Endothelial cell of umbilical vein (primary cell): ENCODE results near the gene LRRC8E. TPM values are rescaled to one million over a fixed set of nuclear protein-coding genes. Genes with fewer than 3 reads are reported as not detected.

ENCODE experiments used
- BruUV-seq: library from RNA; stranded (reverse); fragments of 400-500 nt; replicated peaks from 2 replicates; lab custom pipeline; 2021; lab: Mats Ljungman, UMichigan
- CTCF ChIA-PET: fragments of 300-600, 350-600 bp; sonication (Branson Sonifier 250); formaldehyde crosslinking; loops from one replicate; lab custom pipeline; 2021; ENCODE audit warnings: antibody characterized with exemption, inconsistent platforms; lab: Charles Lee
- POLR2A ChIA-PET: fragments of 300-600, 350-600 bp; sonication (Branson Sonifier 250); formaldehyde crosslinking; loops from one replicate; lab custom pipeline; 2021; ENCODE audit warnings: antibody characterized with exemption, inconsistent platforms; lab: Charles Lee
- DNase-seq: peaks from one replicate; pipeline ENCODE4 v3.0.0-alpha.2; 2011; ENCODE audit warnings: low read depth, low spot score
- FAIRE-seq: peaks from 2 replicates; lab custom pipeline; 2011; peaks lifted over from hg19 to GRCh38; lab: Jason Lieb, UNC
- H2AFZ ChIP-seq: 2 replicates; pipeline ENCODE4 v1.6.0; 2012; ENCODE audit warnings: low read depth, low read length, control low read depth, inconsistent platforms
- H3K27ac ChIP-seq: 2 replicates; pipeline ENCODE4 v1.5.1; 2011; ENCODE audit warnings: low read depth, mild to moderate bottlenecking, control low read depth, low read length, moderate library complexity; ENCODE audit not compliant: insufficient read depth
- H3K27me3 ChIP-seq, 2 experiments: 2 replicates each; pipeline versions ENCODE4 v1.6.0 to v1.6.1; 2011; ENCODE audit warnings: low read length in 2 of 2, mixed read lengths in 1 of 2; ENCODE audit not compliant: control insufficient read depth in 2 of 2, insufficient read depth in 2 of 2
- H3K36me3 ChIP-seq, 2 experiments: 2 replicates in 1 of 2; 3 replicates in 1 of 2; pipeline ENCODE4 v1.5.1; 2011; ENCODE audit warnings: low read length in 2 of 2, mild to moderate bottlenecking in 1 of 2, moderate library complexity in 1 of 2; ENCODE audit not compliant: control insufficient read depth in 2 of 2, insufficient read depth in 2 of 2; ENCODE audit errors: extremely low read depth in 1 of 2
- H3K4me1 ChIP-seq: 3 replicates; pipeline ENCODE4 v1.5.1; 2011; ENCODE audit warnings: mild to moderate bottlenecking, low read length; ENCODE audit not compliant: control insufficient read depth, insufficient read depth; ENCODE audit errors: extremely low read depth
- H3K4me2 ChIP-seq: 2 replicates; pipeline ENCODE4 v1.6.1; 2011; ENCODE audit warnings: low read length, control low read depth, mixed read lengths; ENCODE audit not compliant: insufficient read depth
- H3K4me3 ChIP-seq, 3 experiments: fragments of 200-600 bp in 1 of 3; sonication (generic), shearing (Covaris generic) in 1 of 3; replicated peaks in 1 of 3; 2 replicates each; pipeline ENCODE4 v1.5.1; 2011 to 2016; ENCODE audit warnings: control low read depth in 3 of 3, low read length in 3 of 3, mild to moderate bottlenecking in 2 of 3, inconsistent platforms in 1 of 3, low read depth in 1 of 3, moderate library complexity in 1 of 3; ENCODE audit not compliant: insufficient read depth in 1 of 3
- H3K79me2 ChIP-seq: 2 replicates; pipeline ENCODE4 v1.6.0; 2012; ENCODE audit warnings: low read length, inconsistent platforms; ENCODE audit not compliant: control insufficient read depth, insufficient read depth
- H3K9ac ChIP-seq: replicated peaks from 2 replicates; pipeline ENCODE3; 2011; ENCODE audit warnings: low read length, control low read depth; ENCODE audit not compliant: insufficient read depth; ENCODE audit errors: extremely low read depth
- H3K9me1 ChIP-seq: replicated peaks from 3 replicates; pipeline ENCODE4 v1.6.0; 2011; ENCODE audit warnings: mild to moderate bottlenecking, low read length; ENCODE audit not compliant: control insufficient read depth, insufficient read depth; ENCODE audit errors: extremely low read depth
- H3K9me3 ChIP-seq: replicated peaks from 2 replicates; pipeline ENCODE4 v1.5.1; 2012; ENCODE audit warnings: low read length, inconsistent platforms; ENCODE audit not compliant: control insufficient read depth, insufficient read depth
- H4K20me1 ChIP-seq: replicated peaks from 2 replicates; pipeline ENCODE3; 2011; ENCODE audit warnings: mild to moderate bottlenecking, low read length; ENCODE audit not compliant: control insufficient read depth, insufficient read depth; ENCODE audit errors: extremely low read depth
- EZH2 ChIP-seq: IDR thresholded peaks from 2 replicates; pipeline ENCODE4 v1.6.1; 2012; ENCODE audit warnings: borderline replicate concordance, low read depth, mild to moderate bottlenecking, moderate library complexity, low read length, inconsistent platforms; ENCODE audit not compliant: severe bottlenecking
- FOS ChIP-seq: IDR thresholded peaks from 2 replicates; pipeline ENCODE4 v1.6.1; 2011; ENCODE audit warnings: mild to moderate bottlenecking, low read length, moderate library complexity, borderline replicate concordance; ENCODE audit not compliant: insufficient read depth
- GATA2 ChIP-seq: IDR thresholded peaks from 2 replicates; pipeline ENCODE4 v1.7.0; 2011; ENCODE audit warnings: low read depth, mild to moderate bottlenecking, moderate library complexity, mixed read lengths, low read length; ENCODE audit not compliant: insufficient read length, insufficient read depth
- JUN ChIP-seq: IDR thresholded peaks from 2 replicates; pipeline ENCODE4 v1.6.1; 2011; ENCODE audit warnings: borderline replicate concordance, low read depth; ENCODE audit not compliant: insufficient read length, insufficient read depth
- MYC ChIP-seq: IDR thresholded peaks from one replicate; pipeline ENCODE4 v1.6.1; 2011; ENCODE audit warnings: mild to moderate bottlenecking, low read depth, low read length
- POLR2A ChIP-seq: IDR thresholded peaks from 2 replicates; pipeline ENCODE4 v1.6.1; 2012; ENCODE audit warnings: low read depth, mild to moderate bottlenecking, control low read depth, low read length
- POLR2AphosphoS5 ChIP-seq: IDR thresholded peaks from 2 replicates; pipeline ENCODE4 v1.6.1; 2012; ENCODE audit warnings: low read depth, mild to moderate bottlenecking, control low read depth, low read length, moderate library complexity; ENCODE audit not compliant: insufficient read depth
- dilution Hi-C: fragments of 300-500 bp; cut with MboI; formaldehyde crosslinking; loops from one replicate; pipeline ENCODE4 v1.15.0; 2019; ENCODE audit warnings: low sequenced_read_pairs; ENCODE audit not compliant: extremely low pct_ligation_motif_present
- intact Hi-C: fragments of 100-400 bp; cut with micrococcal nuclease; formaldehyde crosslinking; loops from one replicate; pipeline ENCODE4 v1.10.0; 2022
- polyA plus RNA-seq, 4 experiments: library from polyadenylated mRNA; depleted of rRNA in 3 of 4; stranded (reverse) in 3 of 4; unstranded in 1 of 4; fragments of >200 nt; gene quantifications; 2 replicates each; pipeline versions ENCODE4 v1.2.1 to v1.2.3, GENCODE V29; 2011 to 2012; ENCODE audit warnings: missing spikeins in 1 of 4
- total RNA-seq: library from RNA; stranded (reverse); gene quantifications from 2 replicates; pipeline ENCODE4 v1.2.3, GENCODE V29; 2021
- TF ChIP-seq, protein P1 (sequence below): IDR thresholded peaks from 2 replicates; pipeline ENCODE4 v1.6.1; 2011; ENCODE audit not compliant: insufficient read depth, insufficient read length
- TF ChIP-seq, protein P2 (sequence below), 2 donors: IDR thresholded peaks; 1 replicate in 1 of 2; 2 replicates in 1 of 2; pipeline ENCODE4 v1.5.1; 2011; ENCODE audit warnings: low read length in 2 of 2, mild to moderate bottlenecking in 2 of 2, moderate library complexity in 2 of 2, control low read depth in 1 of 2, inconsistent platforms in 1 of 2, low read depth in 1 of 2; ENCODE audit not compliant: insufficient read depth in 1 of 2; ENCODE audit errors: extremely low read depth in 1 of 2

LRRC8E gene
- total and polyA plus RNA-seq, 2 donors (not counting 3 experiments of a cell fraction or from before 2014, with no cell fraction given) = 1.1 to 1.6 TPM

DNA sequence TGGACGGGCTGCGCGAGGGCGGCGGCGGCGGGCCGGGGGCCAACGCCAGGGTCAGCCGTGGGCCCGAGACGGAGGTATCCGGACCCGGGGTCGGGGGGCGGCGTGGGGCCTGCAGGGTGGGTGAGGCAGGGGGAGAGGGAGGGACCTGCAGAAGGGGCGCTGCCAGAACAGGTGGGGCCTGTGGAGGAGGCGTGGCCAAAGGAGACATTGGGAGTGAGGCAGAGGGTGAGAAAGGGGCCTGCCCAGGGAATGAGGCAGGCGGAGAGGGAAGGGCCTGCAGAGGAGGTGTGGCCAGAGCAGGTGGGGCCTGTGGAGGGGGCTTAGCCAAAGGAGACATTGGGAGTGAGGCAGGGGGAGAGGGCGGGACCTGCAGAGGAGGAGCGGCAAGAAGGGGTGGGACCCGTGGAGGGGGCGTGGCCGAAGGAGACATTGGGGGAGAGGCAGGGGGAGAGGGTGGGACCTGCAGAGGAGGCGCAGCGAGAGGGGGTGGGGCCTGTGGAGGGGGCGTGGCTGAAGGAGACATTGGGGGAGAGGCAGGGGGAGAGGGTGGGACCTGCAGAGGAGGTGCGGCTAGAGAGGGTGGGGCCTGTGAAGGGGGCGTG lies 18.3 kb upstream of the LRRC8E start:
- Histone ChIP-seq H3K79me2 (no peaks in the 10 kb centered on the region), H3K4me3 (no peak overlapping the region), H2AFZ (peak overlapping the region; percentile 87), H4K20me1 (no peaks in the 10 kb centered on the region), H3K9ac (no peak overlapping the region), H3K4me1 (peaks cover 7% of the 10 kb centered on the region), H3K4me2 (peak overlapping the region; percentile 54), H3K27me3 (peaks cover 18 to 24% of the 10 kb centered on the region in 2 experiments), H3K9me1 (no peaks in the 10 kb centered on the region), H3K36me3 (no peaks in the 10 kb centered on the region), H3K9me3 (no peaks in the 10 kb centered on the region), H3K27ac (no peak overlapping the region)
- ChIA-PET POLR2A (interaction anchor here (0.6 kb wide), 1 partner anchor 477 kb away, joined by 8 read pairs; no protein-coding TSS in a partner anchor), CTCF (interaction anchor here (0.9 to 2.0 kb wide), 26 partner anchors 8 to 347 kb away, joined by 3 to 27 read pairs (median 6); partner anchors contain the start of genes LRRC8E, MAP2K7, MCOLN1 and SNAPC2)
- no peak for TF ChIP-seq GATA2
- TF ChIP-seq POLR2A = no peak
- TF ChIP-seq JUN = no peak
- TF ChIP-seq, protein P1, sequence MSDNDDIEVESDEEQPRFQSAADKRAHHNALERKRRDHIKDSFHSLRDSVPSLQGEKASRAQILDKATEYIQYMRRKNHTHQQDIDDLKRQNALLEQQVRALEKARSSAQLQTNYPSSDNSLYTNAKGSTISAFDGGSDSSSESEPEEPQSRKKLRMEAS = no peak
- TF ChIP-seq, protein P2, sequence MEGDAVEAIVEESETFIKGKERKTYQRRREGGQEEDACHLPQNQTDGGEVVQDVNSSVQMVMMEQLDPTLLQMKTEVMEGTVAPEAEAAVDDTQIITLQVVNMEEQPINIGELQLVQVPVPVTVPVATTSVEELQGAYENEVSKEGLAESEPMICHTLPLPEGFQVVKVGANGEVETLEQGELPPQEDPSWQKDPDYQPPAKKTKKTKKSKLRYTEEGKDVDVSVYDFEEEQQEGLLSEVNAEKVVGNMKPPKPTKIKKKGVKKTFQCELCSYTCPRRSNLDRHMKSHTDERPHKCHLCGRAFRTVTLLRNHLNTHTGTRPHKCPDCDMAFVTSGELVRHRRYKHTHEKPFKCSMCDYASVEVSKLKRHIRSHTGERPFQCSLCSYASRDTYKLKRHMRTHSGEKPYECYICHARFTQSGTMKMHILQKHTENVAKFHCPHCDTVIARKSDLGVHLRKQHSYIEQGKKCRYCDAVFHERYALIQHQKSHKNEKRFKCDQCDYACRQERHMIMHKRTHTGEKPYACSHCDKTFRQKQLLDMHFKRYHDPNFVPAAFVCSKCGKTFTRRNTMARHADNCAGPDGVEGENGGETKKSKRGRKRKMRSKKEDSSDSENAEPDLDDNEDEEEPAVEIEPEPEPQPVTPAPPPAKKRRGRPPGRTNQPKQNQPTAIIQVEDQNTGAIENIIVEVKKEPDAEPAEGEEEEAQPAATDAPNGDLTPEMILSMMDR (IDR thresholded peaks at IDR 0.05; ENCODE audit: extremely low read depth in 1 of 2, insufficient read depth in 1 of 2, low read depth in 1 of 2, low read length in 2 of 2) = no peak
- no peak for TF ChIP-seq FOS
- no peak for TF ChIP-seq POLR2AphosphoS5
- no peak for TF ChIP-seq EZH2
- TF ChIP-seq MYC = no peak
- BruUV-seq = no TSS peak
- DNase-seq (peak; percentile 33), FAIRE-seq (no peak)
- intact Hi-C loops (loop anchor here (1.0 to 5.0 kb wide), 3 partner anchors 33 to 51 kb away; partner anchors contain the start of genes EVI5L, MAP2K7 and SNAPC2), dilution Hi-C loops (no loop called here)
